Upper lobe of left lung (tissue), 6 donors: Measurements from ENCODE around the gene MT4. TPM values are rescaled to one million over a fixed set of nuclear protein-coding genes. Genes with fewer than 3 reads are reported as not detected.
A peak's percentile ranks its signal among the peaks of the same experiment; 100 is the strongest.

Source experiments
- ATAC-seq, 2 donors: fragments of 200-7000 bp; cut with Tn5 transposase; one replicate each; pipeline ENCODE4 v1.9.1; 2022; ENCODE audit warnings: mild to moderate bottlenecking in 2 of 2, moderate library complexity in 2 of 2; ENCODE audit not compliant: low FRiP score in 2 of 2
- DNase-seq, 2 donors: peaks; one replicate each; pipeline ENCODE4 v3.0.0-alpha.2; 2019 to 2020
- H3K27ac ChIP-seq, 4 donors: fragments of 200-600 bp; sonication (generic); one replicate each; pipeline ENCODE4 v1.5.1; 2016 to 2019
- H3K27me3 ChIP-seq, 4 donors: fragments of 200-600 bp; sonication (generic); one replicate each; pipeline ENCODE4 v1.5.1; 2017 to 2019
- H3K36me3 ChIP-seq, 4 donors: fragments of 200-600 bp; sonication (generic); one replicate each; pipeline ENCODE4 v1.5.1; 2016 to 2019
- H3K4me1 ChIP-seq, 4 donors: fragments of 200-600 bp; sonication (generic); one replicate each; pipeline ENCODE4 v1.5.1; 2018 to 2019
- H3K4me3 ChIP-seq, 4 donors: fragments of 200-600 bp; sonication (generic); one replicate each; pipeline ENCODE4 v1.5.1; 2017 to 2019; ENCODE audit warnings: mild to moderate bottlenecking in 2 of 4, moderate library complexity in 1 of 4
- H3K9me3 ChIP-seq, 4 donors: fragments of 200-600 bp; sonication (generic); one replicate each; pipeline ENCODE4 v1.5.1; 2018 to 2019
- CTCF ChIP-seq, 6 experiments: fragments of 450-650 bp in 4 of 6; fragments of 200-600 bp in 2 of 6; sonication (generic) in 2 of 6; IDR thresholded peaks; one replicate each; pipeline ENCODE4 v1.5.1; 2016 to 2019; ENCODE audit warnings: antibody characterized with exemption in 6 of 6
- EP300 ChIP-seq, 4 donors: sonication (generic); formaldehyde crosslinking; IDR thresholded peaks; one replicate each; pipeline ENCODE4 v1.5.1; 2017; ENCODE audit warnings: antibody characterized with exemption in 4 of 4, control low read depth in 2 of 4
- POLR2A ChIP-seq, 4 donors: fragments of 450-650 bp; IDR thresholded peaks; one replicate each; pipeline ENCODE4 v1.5.1; 2016 to 2017; ENCODE audit warnings: antibody characterized with exemption in 4 of 4, mild to moderate bottlenecking in 2 of 4
- POLR2AphosphoS5 ChIP-seq, 2 donors: sonication (generic); formaldehyde crosslinking; IDR thresholded peaks; one replicate each; pipeline ENCODE4 v1.5.1; 2017; ENCODE audit warnings: antibody characterized with exemption in 2 of 2
- WGBS, 2 donors: methylation state at CpG; one replicate each; pipeline ENCODE4 v1.1.5; 2017 to 2018; 5-methylcytosine and 5-hydroxymethylcytosine counted together
- total RNA-seq, 6 donors: library from RNA; depleted of rRNA in 4 of 6; stranded (reverse); fragments of >200 nt in 4 of 6; gene quantifications; one replicate each; pipeline versions ENCODE4 v1.1.0 to v1.2.1, GENCODE V29; 2016 to 2021
- donor health status: DM: no; HTN: no; CAD: no; lungs with moderate emphysema.
- donor health status: DM: no; HTN: yes; CAD: no; lungs with severe emphysema.

The MT4 gene
- total RNA-seq, 6 donors from 2014 or later = not detected

- 67 to 70% methylated on average over 4 of the region's 4 CpGs for WGBS, 2 donors
Observed at GRCh38 chr16:56547949-56548567, 16.8 kb upstream of the MT4 start.

GRCh38 chr16:56549161-56549560, 15.7 kb upstream of the MT4 start:
- no peak for DNase-seq
- ATAC-seq = no peak
- Histone ChIP-seq H3K27me3 (no peaks in the 10 kb centered on the region), H3K9me3 (no peaks in the 10 kb centered on the region), H3K4me3 (no peak overlapping the region), H3K36me3 (no peaks in the 10 kb centered on the region), H3K4me1 (peaks cover 3 to 13% (median 8%) of the 10 kb centered on the region in 4 donors), H3K27ac (no peak overlapping the region)
- TF ChIP-seq CTCF (IDR thresholded peaks at IDR 0.05) = no peak
- no peak for TF ChIP-seq POLR2A (IDR thresholded peaks at IDR 0.05)
- TF ChIP-seq EP300 (IDR thresholded peaks at IDR 0.05) = no peak
- TF ChIP-seq POLR2AphosphoS5 (IDR thresholded peaks at IDR 0.05) = no peak

More at GRCh38 chr16:56547949-56548567, 16.8 kb upstream of the MT4 start:
- TF ChIP-seq POLR2A (IDR thresholded peaks at IDR 0.05) (no peak), CTCF (IDR thresholded peaks at IDR 0.05) (no peak), EP300 (IDR thresholded peaks at IDR 0.05) (no peak), POLR2AphosphoS5 (IDR thresholded peaks at IDR 0.05) (no peak)
- DNase-seq = no peak
- Histone ChIP-seq H3K4me3 (no peak overlapping the region), H3K4me1 (peaks cover 3 to 13% (median 8%) of the 10 kb centered on the region in 4 donors), H3K36me3 (no peaks in the 10 kb centered on the region), H3K27ac (no peak overlapping the region), H3K27me3 (no peaks in the 10 kb centered on the region), H3K9me3 (no peaks in the 10 kb centered on the region)
- no peak for ATAC-seq

GRCh38 chr16:56549744-56550385, 15.0 kb upstream of the MT4 start:
- no peak for DNase-seq
- Histone ChIP-seq H3K27ac (no peak overlapping the region), H3K36me3 (no peaks in the 10 kb centered on the region), H3K4me3 (no peak overlapping the region), H3K9me3 (no peaks in the 10 kb centered on the region), H3K27me3 (no peaks in the 10 kb centered on the region), H3K4me1 (peaks cover 3 to 13% (median 8%) of the 10 kb centered on the region in 4 donors)
- no peak for ATAC-seq
- TF ChIP-seq EP300 (IDR thresholded peaks at IDR 0.05) (no peak), CTCF (IDR thresholded peaks at IDR 0.05) (no peak), POLR2AphosphoS5 (IDR thresholded peaks at IDR 0.05) (no peak), POLR2A (IDR thresholded peaks at IDR 0.05) (no peak)
- 86 to 91% methylated on average over 5 of the region's 5 CpGs for WGBS, 2 donors

- H3K36me3 ChIP-seq = no peaks in the 10 kb centered on the region
- no peaks in the 10 kb centered on the region for H3K9me3 ChIP-seq
- ATAC-seq (peak in 1 of 2 donors; percentile 23), DNase-seq (no peak)
- TF ChIP-seq POLR2A (IDR thresholded peaks at IDR 0.05) = no peak
- no peak for TF ChIP-seq EP300 (IDR thresholded peaks at IDR 0.05)
- TF ChIP-seq POLR2AphosphoS5 (IDR thresholded peaks at IDR 0.05) = no peak
- no peak for TF ChIP-seq CTCF (IDR thresholded peaks at IDR 0.05)
- H3K4me1 ChIP-seq = peaks cover 3 to 13% (median 8%) of the 10 kb centered on the region in 4 donors
- no peaks in the 10 kb centered on the region for H3K27me3 ChIP-seq
- H3K27ac ChIP-seq = no peak overlapping the region
- 34 to 36% methylated on average over 11 of the region's 11 CpGs for WGBS, 2 donors
- no peak overlapping the region for H3K4me3 ChIP-seq
Observed at GRCh38 chr16:56551796-56552738, 12.8 kb upstream of the MT4 start.
